CD4-positive, alpha-beta T cell treated with Interferon alpha-2 for 1 hour (primary cell): ENCODE data around the gene NSD1.

Experiments used
- DNase-seq, 2 donors: peaks; one replicate each; pipeline ENCODE4 v3.0.0-alpha.2; 2020 to 2022

Gene NSD1

GRCh38 chr5:177098470-177099141 lies 35.0 kb upstream of the NSD1 start:
- DNase-seq = no peak

- DNase-seq = no peak
Measured at GRCh38 chr5:177099422-177100093, 34.0 kb upstream of the NSD1 start.

GRCh38 chr5:177100714-177101121 lies 32.9 kb upstream of the NSD1 start:
- no peak for DNase-seq

- no peak for DNase-seq
Measured at GRCh38 chr5:177103523-177104253, 29.9 kb upstream of the NSD1 start.

GRCh38 chr5:177105691-177106476 lies 27.7 kb upstream of the NSD1 start:
- DNase-seq = no peak

- DNase-seq = no peak
Measured at GRCh38 chr5:177107159-177107558, 26.4 kb upstream of the NSD1 start.

GRCh38 chr5:177109810-177110209 lies 23.8 kb upstream of the NSD1 start:
- no peak for DNase-seq

- DNase-seq = peak; percentile 52 to 66
Measured at GRCh38 chr5:177111720-177112394, 21.7 kb upstream of the NSD1 start.

- DNase-seq = no peak
Measured at GRCh38 chr5:177112589-177113220, 20.9 kb upstream of the NSD1 start.

- DNase-seq = peak; percentile 73 to 83
Measured at GRCh38 chr5:177113566-177114424, 19.8 kb upstream of the NSD1 start.

GRCh38 chr5:177116631-177117373 lies 16.8 kb upstream of the NSD1 start:
- DNase-seq = peak; percentile 84 to 89

- no peak for DNase-seq
Measured at GRCh38 chr5:177117441-177118045, 16.0 kb upstream of the NSD1 start.

GRCh38 chr5:177122566-177122965 lies 11.0 kb upstream of the NSD1 start:
- DNase-seq = no peak

- DNase-seq = no peak
Measured at GRCh38 chr5:177123789-177124485, 9.6 kb upstream of the NSD1 start.

GRCh38 chr5:177124486-177124991 lies 9.0 kb upstream of the NSD1 start:
- no peak for DNase-seq

- no peak for DNase-seq
Measured at GRCh38 chr5:177126771-177127170, 6.8 kb upstream of the NSD1 start.

- DNase-seq = peak; percentile 13 to 53
Measured at GRCh38 chr5:177128551-177128981, 5.0 kb upstream of the NSD1 start.

- DNase-seq = no peak
Measured at GRCh38 chr5:177130211-177131018, 3.2 kb upstream of the NSD1 start.
